NB4 (cell line): ENCODE results near the gene FAM171A1.

ENCODE experiments used
- MAX ChIP-seq: IDR thresholded peaks from 2 replicates; pipeline ENCODE4 v1.6.1; 2011; ENCODE audit warnings: low read depth, low read length
- POLR2A ChIP-seq: IDR thresholded peaks from 2 replicates; pipeline ENCODE4 v1.6.1; 2011; ENCODE audit warnings: mild to moderate bottlenecking; ENCODE audit not compliant: insufficient read length; ENCODE audit errors: extremely low read depth
- TF ChIP-seq, protein P1 (sequence below): IDR thresholded peaks from one replicate; pipeline ENCODE4 v1.5.1; 2012; ENCODE audit warnings: low read depth, low read length

DNA sequence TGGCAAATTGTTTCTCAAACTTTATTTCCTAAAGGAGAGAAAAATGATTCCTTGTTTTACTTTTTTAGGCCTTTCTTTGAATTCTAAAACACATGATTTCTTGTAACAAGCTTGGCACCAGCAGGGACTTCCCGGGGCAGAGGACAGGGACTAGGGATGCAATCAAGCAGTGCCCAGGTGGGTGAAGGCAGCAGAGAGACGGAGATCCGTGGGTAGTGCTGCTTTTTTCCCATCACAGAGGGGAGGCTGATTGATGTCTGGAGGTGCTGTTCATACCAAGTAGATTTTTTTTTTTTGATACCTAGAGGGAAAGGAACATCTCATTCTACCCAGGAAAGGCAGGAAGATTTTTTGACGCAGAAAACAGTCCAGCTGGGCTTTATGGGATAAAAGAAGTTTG is 91.9 kb downstream of the FAM171A1 start:
- TF ChIP-seq, protein P1, sequence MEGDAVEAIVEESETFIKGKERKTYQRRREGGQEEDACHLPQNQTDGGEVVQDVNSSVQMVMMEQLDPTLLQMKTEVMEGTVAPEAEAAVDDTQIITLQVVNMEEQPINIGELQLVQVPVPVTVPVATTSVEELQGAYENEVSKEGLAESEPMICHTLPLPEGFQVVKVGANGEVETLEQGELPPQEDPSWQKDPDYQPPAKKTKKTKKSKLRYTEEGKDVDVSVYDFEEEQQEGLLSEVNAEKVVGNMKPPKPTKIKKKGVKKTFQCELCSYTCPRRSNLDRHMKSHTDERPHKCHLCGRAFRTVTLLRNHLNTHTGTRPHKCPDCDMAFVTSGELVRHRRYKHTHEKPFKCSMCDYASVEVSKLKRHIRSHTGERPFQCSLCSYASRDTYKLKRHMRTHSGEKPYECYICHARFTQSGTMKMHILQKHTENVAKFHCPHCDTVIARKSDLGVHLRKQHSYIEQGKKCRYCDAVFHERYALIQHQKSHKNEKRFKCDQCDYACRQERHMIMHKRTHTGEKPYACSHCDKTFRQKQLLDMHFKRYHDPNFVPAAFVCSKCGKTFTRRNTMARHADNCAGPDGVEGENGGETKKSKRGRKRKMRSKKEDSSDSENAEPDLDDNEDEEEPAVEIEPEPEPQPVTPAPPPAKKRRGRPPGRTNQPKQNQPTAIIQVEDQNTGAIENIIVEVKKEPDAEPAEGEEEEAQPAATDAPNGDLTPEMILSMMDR, result no peak
- TF ChIP-seq POLR2A, result no peak
- no peak for TF ChIP-seq MAX
